ENCODE data around the gene NDUFS2.
A peak's percentile ranks its signal among the peaks of the same experiment; 100 is the strongest.

Gene NDUFS2

GRCh38 chr1:161201836-161202712 lies at the start of gene NDUFS2:
Gene NDUFS2 (plus strand): TSS chr1:161202367. CDS start chr1:161202386, 19 bp downstream.
- peak; percentile 76 to 93 (median 89) for DNase-seq (ENCODE audit: low read depth in 3 of 3, low spot score in 1 of 3)

GRCh38 chr1:161153176-161153575 lies 49.0 kb upstream of the NDUFS2 start:
- no peak for DNase-seq (ENCODE audit: low read depth in 3 of 3, low spot score in 1 of 3)

GRCh38 chr1:161153682-161154337 lies 48.4 kb upstream of the NDUFS2 start, which contains the start of gene UFC1:
Gene UFC1 (plus strand): TSS chr1:161153978. CDS start chr1:161153998, 20 bp downstream.
- DNase-seq (ENCODE audit: low read depth in 3 of 3, low spot score in 1 of 3): peak; percentile 55 to 58 (median 58)

GRCh38 chr1:161157867-161158266 lies 44.3 kb upstream of the NDUFS2 start:
- no peak for DNase-seq (ENCODE audit: low read depth in 3 of 3, low spot score in 1 of 3)

GRCh38 chr1:161158316-161159010 lies 43.7 kb upstream of the NDUFS2 start:
- no peak for DNase-seq (ENCODE audit: low read depth in 3 of 3, low spot score in 1 of 3)

GRCh38 chr1:161159087-161159912 lies 42.9 kb upstream of the NDUFS2 start, which contains the start of gene USP21:
Gene USP21 (plus strand): TSS chr1:161159500. CDS start chr1:161160641, 1,141 bp downstream.
- peak; percentile 77 to 84 (median 83) for DNase-seq (ENCODE audit: low read depth in 3 of 3, low spot score in 1 of 3)

- DNase-seq (ENCODE audit: low read depth in 3 of 3, low spot score in 1 of 3): no peak
These were observed 42.3 kb upstream of the NDUFS2 start for GRCh38 chr1:161159913-161160243.

- no peak for DNase-seq (ENCODE audit: low read depth in 3 of 3, low spot score in 1 of 3)
These were observed 41.5 kb upstream of the NDUFS2 start for GRCh38 chr1:161160671-161161145.

- DNase-seq (ENCODE audit: low read depth in 3 of 3, low spot score in 1 of 3): no peak
These were observed 40.5 kb upstream of the NDUFS2 start for GRCh38 chr1:161161652-161162051.

GRCh38 chr1:161162052-161162451 lies 40.1 kb upstream of the NDUFS2 start:
- DNase-seq (ENCODE audit: low read depth in 3 of 3, low spot score in 1 of 3): no peak

- no peak for DNase-seq (ENCODE audit: low read depth in 3 of 3, low spot score in 1 of 3)
These were observed 39.4 kb upstream of the NDUFS2 start for GRCh38 chr1:161162806-161163205.

GRCh38 chr1:161163793-161164192 lies 38.4 kb upstream of the NDUFS2 start:
- DNase-seq (ENCODE audit: low read depth in 3 of 3, low spot score in 1 of 3): no peak

GRCh38 chr1:161164901-161165610 lies 37.1 kb upstream of the NDUFS2 start:
- no peak for DNase-seq (ENCODE audit: low read depth in 3 of 3, low spot score in 1 of 3)

- peak; percentile 73 to 79 (median 78) for DNase-seq (ENCODE audit: low read depth in 3 of 3, low spot score in 1 of 3)
These were observed 36.2 kb upstream of the NDUFS2 start, which contains the start of gene PPOX for GRCh38 chr1:161165742-161166668. Gene PPOX (plus strand): TSS chr1:161166426. CDS start chr1:161166848, 422 bp downstream.

- no peak for DNase-seq (ENCODE audit: low read depth in 3 of 3, low spot score in 1 of 3)
These were observed 35.3 kb upstream of the NDUFS2 start for GRCh38 chr1:161166669-161167548.

GRCh38 chr1:161168906-161169305 lies 33.3 kb upstream of the NDUFS2 start:
- DNase-seq (ENCODE audit: low read depth in 3 of 3, low spot score in 1 of 3): no peak

GRCh38 chr1:161171191-161171590 lies 31.0 kb upstream of the NDUFS2 start:
- DNase-seq (ENCODE audit: low read depth in 3 of 3, low spot score in 1 of 3): no peak

- DNase-seq (ENCODE audit: low read depth in 3 of 3, low spot score in 1 of 3): no peak
These were observed 30.5 kb upstream of the NDUFS2 start for GRCh38 chr1:161171696-161172095.
